ENCODE results near the gene SORBS1. TPM values are rescaled to one million over a fixed set of nuclear protein-coding genes. Genes with fewer than 3 reads are reported as not detected.

SORBS1 gene
- total RNA-seq, 2 donors from 2014 or later: 17.6 to 150 TPM

- intact Hi-C loops (cut with DNase I): no loop called here
- H3K27ac ChIP-seq: no peak overlapping the region
- no peaks in the 10 kb centered on the region for H3K36me3 ChIP-seq
- no peaks in the 10 kb centered on the region for H3K27me3 ChIP-seq
- H3K4me3 ChIP-seq: no peak overlapping the region
- no peak for DNase-seq
- no peaks in the 10 kb centered on the region for H3K9me3 ChIP-seq
- H3K9ac ChIP-seq (ENCODE audit: low read depth in 2 of 2, low read length in 2 of 2): no peak overlapping the region
- peaks cover 4% of the 10 kb centered on the region for H3K4me1 ChIP-seq
- no peak for TF ChIP-seq CTCF (IDR thresholded peaks at IDR 0.05)
Measured at GRCh38 chr10:95388109-95388471, 173.1 kb downstream of the SORBS1 start.

- Histone ChIP-seq H3K9me3 (no peaks in the 10 kb centered on the region), H3K27me3 (no peaks in the 10 kb centered on the region), H3K27ac (no peak overlapping the region), H3K4me1 (peaks cover 4% of the 10 kb centered on the region), H3K36me3 (peaks cover 9% of the 10 kb centered on the region), H3K4me3 (no peak overlapping the region), H3K9ac (ENCODE audit: low read depth in 2 of 2, low read length in 2 of 2) (no peak overlapping the region)
- TF ChIP-seq CTCF (IDR thresholded peaks at IDR 0.05): no peak
- DNase-seq: no peak
- intact Hi-C loops (cut with DNase I): no loop called here
Measured at GRCh38 chr10:95384011-95384704, 177.0 kb downstream of the SORBS1 start.

GRCh38 chr10:95382596-95382995 lies 178.6 kb downstream of the SORBS1 start:
- Histone ChIP-seq H3K27ac (no peak overlapping the region), H3K4me1 (no peaks in the 10 kb centered on the region)
- TF ChIP-seq CTCF (IDR thresholded peaks at IDR 0.05): no peak

GRCh38 chr10:95382174-95382573 lies 179.0 kb downstream of the SORBS1 start:
- H3K27ac ChIP-seq: no peak overlapping the region
- TF ChIP-seq CTCF (IDR thresholded peaks at IDR 0.05): no peak
- no peaks in the 10 kb centered on the region for H3K9me3 ChIP-seq
- H3K36me3 ChIP-seq: peaks cover 9% of the 10 kb centered on the region
- H3K4me1 ChIP-seq: no peaks in the 10 kb centered on the region
- H3K9ac ChIP-seq (ENCODE audit: low read depth in 2 of 2, low read length in 2 of 2): no peak overlapping the region
- intact Hi-C loops (cut with DNase I): no loop called here
- DNase-seq: no peak
- H3K4me3 ChIP-seq: no peak overlapping the region
- no peaks in the 10 kb centered on the region for H3K27me3 ChIP-seq

More at GRCh38 chr10:95382596-95382995, 178.6 kb downstream of the SORBS1 start:
- no peaks in the 10 kb centered on the region for H3K27me3 ChIP-seq
- no peak for DNase-seq
- H3K36me3 ChIP-seq: peaks cover 9% of the 10 kb centered on the region
- H3K4me3 ChIP-seq: no peak overlapping the region
- no peaks in the 10 kb centered on the region for H3K9me3 ChIP-seq
- intact Hi-C loops (cut with DNase I): no loop called here
- no peak overlapping the region for H3K9ac ChIP-seq (ENCODE audit: low read depth in 2 of 2, low read length in 2 of 2)

- Histone ChIP-seq H3K27me3 (no peaks in the 10 kb centered on the region), H3K9ac (ENCODE audit: low read depth in 2 of 2, low read length in 2 of 2) (no peak overlapping the region), H3K9me3 (no peaks in the 10 kb centered on the region), H3K4me3 (no peak overlapping the region), H3K4me1 (no peaks in the 10 kb centered on the region), H3K27ac (no peak overlapping the region), H3K36me3 (peaks cover 9% of the 10 kb centered on the region)
- no peak for DNase-seq
- TF ChIP-seq CTCF (IDR thresholded peaks at IDR 0.05): no peak
- intact Hi-C loops (cut with DNase I): loop anchor here (5.0 to 10.0 kb wide), 3 partner anchors 49 to 467 kb away; no protein-coding TSS in a partner anchor
Measured at GRCh38 chr10:95377950-95378349, 183.2 kb downstream of the SORBS1 start.

Data from colonic mucosa (tissue), 4 donors.